Kidney glomerular epithelial cell (primary cell): Measurements from ENCODE around the gene DCTN4.
"Not testable (repeated sequence)": the region's sequence is repeated elsewhere in the genome, so short reads cannot be mapped to it uniquely, and the experiment has no call there.

Source experiments
- DNase-seq: peaks from one replicate; lab custom pipeline; 2025; lab: John Stamatoyannopoulos, UW

DCTN4 gene

DNA sequence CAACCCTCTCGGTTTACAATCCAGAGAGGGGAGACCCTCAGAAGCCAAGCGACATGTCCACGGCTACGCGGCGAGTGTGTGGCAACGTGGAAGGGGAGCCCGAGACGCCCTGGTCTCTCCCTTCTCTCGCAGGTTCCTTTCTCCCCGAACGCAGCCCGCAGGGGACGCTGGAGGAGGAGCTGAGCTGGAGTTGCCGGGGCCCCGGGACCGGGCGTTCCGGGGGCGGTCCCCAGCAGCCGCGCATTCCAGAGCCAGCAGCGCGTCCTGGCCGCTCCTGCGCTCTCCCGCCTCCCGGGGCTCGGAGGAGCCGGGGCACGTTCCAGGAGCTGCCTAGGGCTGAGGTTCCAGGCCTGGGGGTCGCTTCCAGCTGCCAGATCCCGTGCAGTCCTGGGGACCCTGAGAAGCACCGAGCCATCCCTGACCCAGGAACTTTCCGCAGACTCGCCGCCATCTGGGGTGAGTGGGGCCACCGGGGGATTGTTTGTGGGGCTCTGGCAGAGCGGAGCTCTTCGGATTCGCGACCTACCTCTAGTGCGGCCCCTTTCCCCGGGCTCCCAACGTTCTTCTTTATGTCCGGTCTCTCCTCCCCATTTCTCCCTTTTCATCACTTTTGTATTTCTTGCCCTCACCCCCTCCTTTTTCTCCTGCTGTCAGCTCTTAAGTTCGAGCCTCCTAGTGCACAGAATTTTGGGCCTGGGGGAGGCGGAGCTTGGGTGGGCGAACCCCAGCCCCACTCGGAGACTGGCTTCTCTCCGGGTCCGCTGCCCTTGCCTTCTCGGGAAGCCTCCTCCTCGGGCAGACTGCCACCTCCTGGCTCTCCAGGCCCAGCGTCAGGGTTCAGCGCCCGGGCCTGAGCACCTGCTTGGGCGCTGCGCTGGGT is 19.9 kb upstream of the DCTN4 start, which contains the start of gene SMIM3:
Gene SMIM3 (plus strand): TSS at position 241 of the 880 bp plus-strand sequence. CDS start 16,684 bp downstream, outside the sequence.
- DNase-seq = peak; percentile 39

DNA sequence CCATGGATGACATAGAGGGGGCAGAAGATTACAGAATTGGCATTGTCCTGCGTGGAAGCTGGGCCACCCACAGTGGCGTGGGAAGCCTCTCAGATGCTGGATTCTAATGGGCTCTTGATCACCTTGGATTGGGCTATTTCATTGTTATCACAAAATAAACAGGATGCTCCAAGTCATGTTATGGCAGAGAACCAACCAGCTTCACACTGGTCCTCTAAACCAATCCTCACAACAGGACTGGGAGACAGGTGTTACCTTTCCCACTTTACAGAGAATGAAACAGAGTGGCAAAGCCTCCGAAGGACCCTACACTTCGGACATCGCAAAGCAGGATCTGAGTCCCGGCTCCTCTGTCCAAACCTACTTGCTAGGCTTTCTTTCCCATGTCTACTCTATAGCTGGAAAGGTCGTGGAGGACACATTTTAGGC is 19.3 kb upstream of the DCTN4 start:
- no peak for DNase-seq

DNA sequence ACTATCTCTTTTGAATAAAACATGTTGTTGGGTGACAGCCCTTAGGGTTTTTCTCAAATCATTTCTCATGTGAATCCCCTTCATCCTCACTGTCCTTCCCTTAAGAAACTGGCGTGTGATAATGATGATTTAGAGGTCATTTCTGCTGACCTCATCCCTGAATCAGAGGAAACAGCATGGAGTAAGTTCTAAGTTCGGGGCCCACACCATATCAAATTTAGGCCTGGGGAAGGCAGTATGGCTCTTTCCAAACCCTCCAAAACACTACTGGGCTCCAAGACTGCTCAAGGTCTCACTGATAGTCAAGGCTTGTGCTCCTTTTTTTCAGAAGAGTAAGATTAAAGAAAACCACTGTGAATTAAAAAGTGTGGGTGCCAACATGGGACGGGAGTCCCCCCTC is 18.9 kb upstream of the DCTN4 start:
- DNase-seq = no peak

DNA sequence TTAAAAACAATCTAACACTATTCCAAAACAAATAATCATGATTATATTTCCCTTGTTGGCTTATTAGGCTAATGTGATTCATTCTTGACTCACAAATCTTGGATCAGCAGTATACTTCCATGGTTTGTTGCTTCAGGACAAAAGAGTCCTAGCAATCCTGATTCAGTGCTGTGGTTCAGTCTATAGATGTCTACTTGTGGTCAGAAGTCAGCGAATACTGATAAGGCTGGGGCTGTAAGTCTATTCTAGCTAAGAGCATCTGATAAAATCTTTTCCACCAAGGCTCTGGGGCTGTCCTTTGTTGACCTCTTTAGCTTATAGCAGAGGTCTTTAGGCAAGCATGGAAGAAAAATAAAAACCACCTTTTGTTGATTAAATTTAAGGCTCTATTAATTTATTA is 15.3 kb upstream of the DCTN4 start:
- peak; percentile 82 for DNase-seq

DNA sequence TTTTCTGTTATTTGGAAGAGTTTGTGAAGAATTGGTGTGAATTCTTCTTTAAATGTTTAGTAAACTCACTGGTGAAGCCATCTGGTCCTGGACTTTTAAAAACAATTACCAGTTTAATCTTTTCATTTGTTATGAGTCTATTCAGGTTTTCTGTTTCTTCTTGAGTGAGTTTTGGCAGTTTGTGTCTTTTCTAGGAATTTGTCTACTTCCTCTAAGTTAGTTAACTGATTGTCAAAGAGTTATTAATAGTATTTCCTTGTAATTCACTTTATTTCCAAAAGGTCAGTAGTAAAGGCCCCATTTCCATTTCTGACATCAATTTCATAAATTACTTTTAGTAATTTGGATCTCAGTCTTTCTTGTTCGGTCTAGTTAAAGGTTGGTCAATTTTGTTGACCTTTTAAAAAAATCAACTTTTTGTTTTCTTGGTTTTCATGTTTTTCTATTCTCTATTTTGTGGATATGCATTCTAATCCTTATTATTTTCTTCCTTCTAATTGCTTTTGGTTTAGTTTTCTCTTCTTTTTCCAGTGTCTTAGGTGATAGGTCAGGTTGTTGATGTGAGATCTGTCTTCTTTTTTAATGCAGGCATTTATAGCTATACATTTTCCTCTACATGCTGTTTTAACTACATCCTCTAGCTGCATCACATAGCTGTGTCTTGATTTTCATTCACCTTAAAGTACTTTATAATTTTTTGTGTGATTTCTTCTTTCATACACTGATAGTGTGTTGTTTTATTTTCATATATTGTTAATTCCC is 12.4 kb upstream of the DCTN4 start:
- no peak for DNase-seq

DNA sequence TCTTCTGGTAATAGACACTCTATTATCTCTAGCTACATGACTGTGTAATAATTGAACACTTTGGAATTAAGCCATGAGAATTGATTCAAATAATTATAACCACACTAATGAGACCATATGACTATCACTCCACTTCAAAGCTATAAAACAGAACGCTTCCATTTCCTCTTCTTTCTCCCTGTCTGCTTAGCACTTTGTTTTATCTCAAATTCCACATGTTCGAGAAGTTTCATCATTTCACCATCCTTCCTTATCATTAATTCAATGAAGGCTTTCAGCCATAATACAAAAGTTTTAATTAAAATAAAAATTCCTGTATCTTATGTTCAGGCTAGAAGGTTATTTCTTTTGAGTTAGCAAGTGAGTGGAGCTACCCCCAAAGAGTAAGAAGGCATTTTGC is 7.4 kb upstream of the DCTN4 start:
- no peak for DNase-seq

DNA sequence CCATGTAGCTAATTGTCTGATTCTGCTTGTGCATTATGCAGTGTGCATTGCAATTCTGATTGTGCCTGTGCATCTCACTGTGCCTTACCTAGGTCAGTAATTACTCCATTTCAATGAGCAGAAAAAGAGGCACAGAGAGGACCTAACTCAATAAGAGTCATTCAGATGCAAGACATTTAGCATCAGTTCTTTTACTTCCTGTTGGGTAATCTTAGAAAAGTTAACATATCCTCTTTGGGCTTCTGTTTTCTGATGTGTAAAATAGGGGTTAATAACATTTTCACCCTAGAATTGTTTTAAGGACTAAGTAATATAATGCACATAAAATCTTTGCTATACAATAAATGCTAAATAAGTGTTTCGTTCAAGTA is 7.0 kb upstream of the DCTN4 start:
- no peak for DNase-seq

DNA sequence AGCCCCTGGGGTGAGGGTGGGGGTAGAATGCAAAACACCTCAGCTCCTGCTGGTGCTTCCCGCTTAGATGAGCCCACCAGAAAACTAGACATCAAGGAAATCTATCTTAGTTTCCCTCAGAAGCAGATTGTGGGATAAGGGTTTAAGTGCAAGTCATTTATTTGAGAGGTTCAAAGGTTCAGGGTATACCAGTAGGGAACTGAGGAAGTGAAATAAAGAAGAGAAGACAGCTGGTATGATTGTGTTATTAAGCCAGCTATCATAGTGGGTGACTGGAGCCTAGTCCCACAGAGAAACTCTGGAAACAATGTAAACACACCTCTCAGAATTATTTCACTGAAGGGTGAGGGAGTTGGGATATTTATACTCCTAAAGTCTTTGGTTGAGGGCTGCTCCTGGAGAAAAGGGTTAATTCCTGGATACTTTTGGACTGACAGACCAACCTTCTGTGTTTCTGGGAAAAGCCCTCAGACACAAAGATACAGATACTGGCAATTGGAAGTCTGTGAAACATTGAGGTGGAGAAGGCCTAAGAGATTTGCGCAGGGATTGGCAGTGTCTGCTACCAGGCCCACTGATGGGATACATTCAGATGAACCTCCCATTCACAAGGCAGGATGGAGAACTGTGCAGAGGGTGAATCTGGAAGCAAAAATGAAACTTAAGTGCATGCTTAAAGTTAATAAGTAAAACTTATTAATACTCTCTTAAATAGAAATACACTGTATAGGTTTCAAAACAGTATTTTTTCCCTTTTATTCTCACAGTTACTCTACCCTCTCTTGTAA is 6.4 kb upstream of the DCTN4 start:
- no peak for DNase-seq

DNA sequence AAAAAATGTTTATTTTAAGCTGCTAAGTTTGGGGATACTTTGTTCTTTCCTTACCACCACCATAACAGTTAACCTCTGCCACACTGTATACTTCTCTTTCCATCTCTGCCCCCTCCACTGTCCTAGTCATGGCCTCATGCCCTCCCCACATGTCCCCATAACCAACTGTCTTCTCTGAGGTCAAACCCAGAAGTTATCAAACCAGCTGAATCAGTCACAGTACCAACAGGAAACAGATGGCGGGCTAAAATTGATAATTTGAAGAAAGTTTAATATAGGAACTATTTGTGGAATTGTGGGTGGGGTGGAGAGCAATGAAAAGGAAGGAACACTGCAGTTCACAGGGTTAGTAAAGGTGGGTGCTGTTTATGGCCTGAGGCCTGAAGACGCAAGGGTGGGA is 5.7 kb upstream of the DCTN4 start:
- DNase-seq = no peak

DNA sequence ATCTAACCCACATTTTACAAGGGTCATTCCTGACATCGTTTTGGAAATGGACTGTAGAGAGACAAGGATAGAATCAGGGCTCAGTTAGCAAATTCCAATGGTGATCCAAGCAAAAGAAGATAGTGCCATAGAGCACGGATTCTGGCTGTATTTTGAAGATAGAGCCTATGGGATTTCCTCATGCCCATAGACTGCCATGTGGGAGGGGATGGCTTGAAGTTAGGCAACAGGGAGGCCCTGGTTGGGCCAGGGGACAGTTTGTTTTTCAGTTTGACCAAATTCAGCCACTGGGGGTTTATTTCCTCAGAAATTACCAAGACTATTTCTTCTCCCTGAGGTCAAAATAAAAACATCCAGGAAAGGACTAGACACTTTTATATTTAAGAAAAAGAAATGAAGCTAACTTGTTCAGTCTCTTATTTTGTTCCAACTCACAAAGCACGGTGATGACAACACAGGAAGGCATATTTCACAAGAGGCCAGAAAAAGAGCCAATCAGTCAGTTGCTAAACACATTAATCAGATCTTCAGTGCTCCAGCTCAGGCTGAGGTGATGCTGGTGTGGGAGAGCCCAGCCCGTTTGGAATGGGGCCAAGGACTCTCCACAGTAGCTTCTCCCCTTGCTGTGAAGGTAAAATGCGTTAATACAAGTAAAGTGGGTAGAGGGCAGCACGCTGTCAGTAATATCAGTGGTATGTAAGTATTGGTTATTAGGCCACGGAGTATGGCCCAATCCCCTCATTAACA is 4.4 kb upstream of the DCTN4 start:
- DNase-seq = peak; percentile 95

DNA sequence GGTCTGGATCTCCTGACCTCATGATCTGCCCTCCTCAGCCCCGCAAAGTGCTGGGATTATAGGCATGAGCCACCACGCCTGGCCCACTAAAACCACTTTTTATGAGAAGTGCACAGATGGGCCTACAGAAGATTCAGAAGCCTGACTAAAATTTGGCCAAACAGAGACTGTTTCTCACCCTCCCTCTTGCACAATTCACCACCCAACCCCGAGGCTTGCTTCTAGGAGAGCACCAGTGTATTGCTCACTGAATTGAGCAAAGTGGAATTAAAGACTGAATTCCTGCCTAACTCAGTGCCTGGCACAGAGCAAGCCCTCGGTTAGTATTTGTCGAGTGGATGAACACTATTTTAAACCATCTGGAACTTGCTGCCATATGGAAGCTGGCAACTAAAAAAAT is 3.4 kb upstream of the DCTN4 start:
- DNase-seq = no peak

DNA sequence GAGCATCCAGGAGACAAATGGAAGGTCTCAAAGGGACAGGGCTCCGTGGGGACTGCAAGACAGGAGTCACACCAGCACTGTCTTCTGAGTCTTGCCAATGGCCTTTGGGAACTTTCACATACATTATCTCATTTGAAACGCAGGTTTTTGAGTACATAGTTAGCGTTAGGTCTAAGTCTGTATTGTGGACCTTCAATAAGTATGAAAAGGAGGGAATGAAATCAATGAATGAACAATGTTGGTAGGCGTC is 442 bp upstream of the DCTN4 start:
- no peak for DNase-seq

DNA sequence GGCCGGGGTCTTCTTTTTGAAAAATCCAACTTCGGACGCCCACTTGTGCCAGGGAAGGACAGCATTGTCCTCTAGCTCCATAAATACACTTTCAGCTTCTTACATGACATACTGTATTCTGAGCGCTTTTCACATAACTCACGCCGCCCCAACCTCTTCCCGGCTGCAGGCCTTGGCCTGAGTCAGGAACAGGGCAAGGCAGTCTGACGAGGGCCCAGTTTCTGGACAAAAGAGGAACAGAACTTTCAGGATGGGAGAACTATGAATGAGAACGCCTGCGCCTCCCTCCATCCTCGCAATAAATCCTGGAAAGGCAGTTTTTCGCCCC is 650 bp downstream of the DCTN4 start:
- DNase-seq = no peak

DNA sequence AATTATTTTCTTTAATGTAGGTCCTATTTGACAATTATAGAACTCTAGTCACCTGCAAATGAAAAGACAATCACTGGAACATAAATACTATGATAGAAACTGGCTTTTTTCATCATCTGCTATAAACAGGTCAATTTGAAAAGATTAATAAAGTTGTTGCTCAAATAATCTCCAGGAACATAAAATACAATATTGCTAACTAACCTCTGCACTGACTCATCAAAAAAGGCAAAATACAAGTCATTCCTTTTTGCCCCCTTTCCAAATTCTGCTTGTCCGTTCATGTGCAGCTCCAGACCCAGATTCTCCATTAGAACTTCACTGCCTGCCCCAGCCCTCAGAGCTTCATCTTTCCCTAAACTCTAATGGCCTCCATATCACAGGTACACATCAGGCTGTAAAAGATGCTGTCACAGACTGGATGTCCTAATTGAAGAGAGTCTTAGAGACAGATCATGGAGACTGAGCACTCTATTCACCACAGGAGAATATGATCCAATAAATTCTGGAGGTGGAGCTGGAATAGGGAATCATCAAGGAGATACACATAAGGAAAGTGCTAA is 1.6 kb downstream of the DCTN4 start:
- no peak for DNase-seq

DNA sequence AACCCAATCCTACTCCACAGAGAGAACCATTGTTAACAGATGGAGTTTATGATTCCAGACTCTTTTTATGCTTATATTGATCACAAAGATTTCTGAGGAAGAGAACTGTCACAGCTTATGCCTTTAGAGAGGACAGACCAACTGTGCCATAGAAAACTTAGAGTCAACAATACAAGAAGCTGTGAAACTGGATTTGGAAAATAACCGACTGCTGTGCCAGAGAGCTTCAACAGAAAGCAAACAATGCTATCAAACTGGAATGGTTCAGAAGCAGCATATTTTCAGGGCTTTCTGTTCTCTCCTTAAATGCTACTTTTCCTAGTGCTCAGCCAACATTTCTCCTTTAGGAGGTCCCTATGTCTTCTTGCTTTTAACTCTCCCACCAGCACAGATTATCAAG is 5.0 kb downstream of the DCTN4 start:
- DNase-seq = no peak

DNA sequence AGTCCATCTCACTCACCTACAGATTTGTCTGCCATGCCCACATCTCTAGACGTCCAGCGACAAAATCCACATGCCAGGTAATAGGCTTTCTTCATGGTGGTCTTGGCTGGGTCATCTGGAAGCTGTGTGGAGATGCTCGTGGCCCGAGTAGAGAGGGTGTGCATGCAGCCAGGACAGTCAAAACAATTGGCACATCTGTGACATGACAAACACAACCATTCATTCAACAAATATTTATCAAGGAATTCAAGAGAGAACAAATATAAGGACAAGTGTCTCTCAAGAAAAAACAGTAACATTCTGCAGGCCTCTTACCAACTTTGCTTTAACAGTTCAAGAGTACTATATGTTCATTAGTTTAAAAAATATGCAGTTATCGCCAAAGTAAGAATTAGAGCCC is 5.4 kb downstream of the DCTN4 start:
- no peak for DNase-seq

DNA sequence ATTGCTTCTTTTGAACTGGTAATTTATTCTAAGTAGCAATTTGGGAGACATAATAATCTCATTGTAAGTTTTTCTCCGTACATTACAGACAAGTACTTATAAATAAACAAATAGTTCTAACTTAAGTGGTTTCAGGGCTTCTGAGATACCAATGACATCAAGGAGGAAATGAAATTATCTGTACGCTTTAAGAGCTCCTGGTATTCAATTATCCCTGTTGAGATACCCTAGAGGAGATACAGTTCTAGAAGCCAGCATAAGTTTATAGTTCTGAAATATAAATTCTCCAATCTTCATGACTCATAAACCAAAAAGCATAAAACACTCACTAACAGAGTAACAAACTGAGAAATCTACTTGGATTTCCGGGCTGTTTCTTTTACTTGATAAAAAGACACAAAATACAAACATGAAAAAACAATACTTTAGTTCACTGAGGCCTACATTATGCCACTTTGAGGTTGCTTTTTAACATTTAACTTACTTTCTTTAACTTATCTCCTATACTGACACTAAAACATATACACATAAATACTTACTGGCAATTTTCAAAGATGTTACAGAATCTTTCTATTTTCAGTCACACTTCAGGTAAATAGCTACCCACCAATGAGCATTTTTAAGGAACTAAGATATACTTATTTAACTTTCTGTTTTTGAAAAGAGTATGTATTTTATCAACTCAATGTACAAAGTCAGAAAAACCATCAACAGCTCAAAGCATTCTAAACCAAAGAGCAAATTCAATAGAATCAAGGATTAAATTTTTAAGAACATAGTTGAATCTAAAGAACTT is 7.5 kb downstream of the DCTN4 start:
- DNase-seq = no peak

DNA sequence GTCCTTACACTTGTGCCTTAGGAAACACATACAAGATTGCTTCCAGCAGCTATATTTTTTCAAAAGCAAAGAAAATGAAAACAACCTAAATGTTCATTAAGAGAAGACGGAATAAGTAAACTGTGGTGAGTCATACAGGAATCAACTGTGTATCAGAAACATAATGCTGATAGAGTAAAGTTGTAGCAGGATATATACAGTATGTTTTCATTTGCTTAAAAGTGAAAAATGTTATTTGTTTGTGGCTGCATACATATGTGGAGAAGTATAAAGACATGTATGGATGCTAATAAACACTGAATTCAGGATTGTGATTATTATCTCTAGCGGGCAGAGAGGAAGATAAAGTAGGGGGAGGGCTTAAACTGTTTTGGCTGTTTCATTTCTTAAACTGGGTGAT is 8.3 kb downstream of the DCTN4 start:
- no peak for DNase-seq

DNA sequence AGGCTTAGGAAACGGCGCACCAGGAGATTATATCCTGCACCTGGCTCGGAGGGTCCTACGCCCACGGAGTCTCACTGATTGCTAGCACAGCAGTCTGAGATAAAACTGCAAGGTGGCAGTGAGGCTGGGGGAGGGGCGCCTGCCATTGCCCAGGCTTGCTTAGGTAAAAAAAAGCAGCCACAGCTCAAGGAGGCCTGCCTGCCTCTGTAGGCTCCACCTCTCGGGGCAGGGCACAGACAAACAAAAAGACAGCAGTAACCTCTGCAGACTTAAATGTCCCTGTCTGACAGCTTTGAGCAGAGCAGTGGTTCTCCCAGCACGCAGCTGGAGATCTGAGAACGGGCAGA is 15.7 kb downstream of the DCTN4 start:
- not testable (repeated sequence) for DNase-seq

DNA sequence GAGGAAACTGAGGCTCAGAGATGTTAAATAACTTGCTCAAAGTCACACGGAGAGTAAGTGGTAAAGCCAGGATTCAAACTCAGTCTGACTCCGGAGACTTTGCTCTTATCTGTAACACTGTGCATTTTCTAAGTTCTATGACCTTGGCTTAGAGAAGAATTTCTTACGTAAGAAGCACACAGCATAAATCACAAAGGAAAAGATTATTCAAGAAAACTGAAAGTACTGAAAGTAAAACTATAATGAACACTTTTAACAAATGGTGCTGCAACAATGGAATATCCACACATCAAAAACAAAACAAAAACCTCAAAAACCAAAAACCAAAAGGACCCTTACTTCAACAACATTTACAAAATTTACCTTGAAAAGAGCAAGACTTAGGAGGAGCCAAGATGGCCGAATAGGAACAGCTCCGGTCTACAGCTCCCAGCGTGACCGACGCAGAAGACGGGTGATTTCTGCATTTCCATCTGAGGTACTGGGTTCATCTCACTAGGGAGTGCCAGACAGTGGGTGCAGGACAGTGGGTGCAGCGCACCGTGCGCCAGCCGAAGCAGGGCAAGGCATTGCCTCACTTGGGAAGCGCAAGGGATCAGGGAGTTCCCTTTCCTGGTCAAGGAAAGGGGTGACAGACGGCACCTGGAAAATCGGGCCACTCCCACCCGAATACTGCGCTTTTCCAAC is 16.2 kb downstream of the DCTN4 start:
- not testable (repeated sequence) for DNase-seq

DNA sequence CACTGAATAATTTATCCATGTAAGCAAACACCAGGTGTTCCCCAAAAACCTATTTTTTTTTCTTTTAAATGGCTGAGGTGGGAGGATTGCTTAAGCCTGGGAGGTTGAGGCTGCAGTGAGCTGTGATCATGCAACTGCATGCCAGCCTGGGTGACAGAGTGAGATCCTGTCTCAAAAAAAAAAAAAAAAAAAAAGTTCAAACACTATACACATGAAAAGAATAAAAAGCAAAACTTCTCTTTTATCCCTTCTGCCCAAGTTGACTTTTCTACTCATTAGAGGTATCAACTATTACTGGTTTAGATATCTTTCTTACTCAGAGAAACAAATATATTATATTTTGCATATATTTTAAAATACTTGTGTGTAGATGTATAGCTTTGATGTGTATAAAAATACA is 17.8 kb downstream of the DCTN4 start:
- no peak for DNase-seq
